Activated gamma-delta T cell treated with anti-CD3 and anti-CD28 coated beads, Interleukin-2, amount 50 U/mL, for 16 hours (primary cell): ENCODE results near the gene NDST1.
"Not testable (repeated sequence)": the region's sequence is repeated elsewhere in the genome, so short reads cannot be mapped to it uniquely, and the experiment has no call there.

Experiments
- DNase-seq: peaks from one replicate; pipeline ENCODE4 v3.0.0-alpha.2; 2020; ENCODE audit warnings: low read depth

NDST1 gene

DNA sequence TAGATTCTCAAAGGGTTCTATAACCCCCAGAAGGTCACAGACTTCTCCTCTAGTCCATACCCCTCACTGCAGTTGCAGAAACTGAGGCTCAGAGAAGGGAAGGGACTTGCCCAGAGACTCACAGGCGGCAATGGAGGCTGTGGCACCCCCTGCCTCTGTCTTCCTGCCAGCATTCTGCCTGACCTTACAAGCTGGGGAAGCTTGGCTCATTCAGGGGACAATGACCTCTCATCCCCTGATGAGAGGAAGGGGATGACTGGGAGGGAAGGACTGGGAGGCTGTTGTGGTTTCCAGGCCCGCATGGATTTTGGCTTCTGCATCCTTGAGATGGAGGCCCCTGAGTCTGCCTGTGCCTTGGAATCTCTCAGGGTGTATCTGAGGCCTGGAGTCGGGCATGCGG is 897 bp downstream of the NDST1 start:
- DNase-seq: no peak

DNA sequence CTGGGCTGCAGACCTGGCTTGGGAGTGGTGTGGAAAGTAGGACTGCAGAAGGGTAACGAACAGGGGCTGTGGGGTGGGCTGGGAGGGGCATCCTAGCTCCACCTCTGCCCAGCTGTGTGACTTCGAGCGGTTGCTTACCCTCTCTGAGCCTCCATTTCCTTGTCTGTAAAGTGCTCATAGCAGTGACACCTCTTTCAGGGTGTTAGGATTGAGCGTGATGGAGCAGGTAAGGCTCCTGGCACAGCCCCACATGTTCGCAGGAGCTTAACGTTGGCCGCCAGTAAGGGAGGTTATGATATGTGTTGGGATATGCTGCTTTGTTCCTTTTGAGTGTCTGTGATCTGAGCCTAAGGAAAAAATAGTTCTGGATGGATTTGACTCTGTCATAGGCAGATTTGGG is 2.1 kb downstream of the NDST1 start:
- no peak for DNase-seq

- no peak for DNase-seq
Measured at GRCh38 chr5:150510460-150511263, 2.7 kb downstream of the NDST1 start.

DNA sequence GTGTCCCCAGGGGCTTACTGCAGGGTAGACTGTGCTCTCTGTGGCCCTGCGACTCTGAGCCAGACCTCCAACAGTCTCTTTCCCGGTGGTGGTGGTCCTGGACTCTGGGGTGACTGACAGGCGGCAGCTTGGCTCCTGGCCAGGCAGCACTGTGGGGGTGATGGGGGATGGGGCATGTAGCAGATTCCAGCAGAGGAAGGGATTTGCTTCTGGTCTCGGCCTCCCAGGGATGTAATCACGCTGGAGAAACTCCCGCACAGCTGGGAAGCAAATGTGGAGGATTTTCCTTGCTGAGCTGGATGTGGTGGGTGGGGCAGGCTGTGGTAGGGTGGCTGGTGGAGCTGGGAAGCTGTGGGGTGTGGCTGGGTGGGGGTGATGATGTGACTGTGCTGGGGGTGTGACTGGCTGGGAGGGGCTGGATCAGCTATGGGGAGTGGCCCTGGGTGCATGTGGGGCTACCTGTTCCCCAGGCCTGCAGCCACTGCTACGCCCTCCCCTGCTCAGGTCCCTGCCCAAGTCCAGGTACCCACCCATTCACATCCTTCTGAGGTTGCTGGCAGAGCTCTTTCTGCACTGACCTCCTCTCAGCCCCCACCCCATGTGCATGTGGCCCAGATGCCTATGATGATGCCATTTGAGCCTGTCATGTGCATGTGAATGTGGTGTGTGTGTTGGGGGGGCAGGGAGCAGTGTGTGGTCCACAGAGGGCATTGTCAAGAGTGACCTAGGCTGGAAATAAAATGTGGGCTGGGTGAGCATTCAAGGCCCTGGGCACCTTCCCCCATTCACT is 3.8 kb downstream of the NDST1 start:
- no peak for DNase-seq

GRCh38 chr5:150512368-150512747 is 4.4 kb downstream of the NDST1 start:
- DNase-seq: no peak

DNA sequence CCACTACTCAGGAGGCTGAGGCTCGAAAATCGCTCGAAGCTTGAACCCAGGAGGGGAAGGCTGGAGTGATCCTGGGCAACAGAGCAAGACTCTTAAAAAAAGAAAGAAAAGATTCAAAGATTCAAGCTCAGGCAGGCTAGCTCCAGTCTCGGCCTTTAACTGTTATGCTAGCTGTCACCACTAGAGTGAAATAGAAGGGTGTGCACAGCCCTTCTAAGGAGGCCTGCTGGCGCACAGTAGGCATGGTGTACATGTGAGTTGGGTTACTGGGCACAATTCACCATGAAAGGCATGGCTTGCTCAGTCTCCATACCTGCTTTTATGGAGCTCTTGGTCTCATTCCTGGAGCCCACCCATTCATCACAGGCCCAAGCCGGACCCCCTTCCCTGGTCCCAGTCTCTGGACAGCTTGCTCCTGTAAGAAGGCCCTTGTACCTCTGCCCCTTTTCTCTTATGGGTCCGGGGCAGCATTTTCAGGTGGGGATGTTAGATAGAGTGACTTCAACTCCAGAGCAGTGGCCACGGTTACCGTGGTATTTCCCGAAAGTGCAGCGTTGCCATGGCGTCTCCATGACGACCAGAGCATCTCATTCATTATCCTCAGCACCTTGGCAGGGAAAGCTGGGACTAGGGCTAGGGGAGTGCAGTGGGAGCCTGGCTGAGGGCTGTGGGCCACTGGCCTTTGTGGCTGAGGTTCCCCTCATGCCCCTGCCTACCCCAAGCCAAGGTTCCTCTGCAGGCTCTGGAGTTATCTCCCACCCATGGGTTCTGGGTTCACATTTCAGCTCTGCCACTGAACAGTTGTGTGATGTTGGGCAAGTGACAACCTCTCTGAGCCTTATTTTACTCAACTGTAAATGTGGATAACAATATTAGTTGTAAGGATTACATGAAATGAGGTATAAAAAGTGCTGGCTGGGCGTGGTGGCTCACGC is 5.7 kb downstream of the NDST1 start:
- DNase-seq: no peak

GRCh38 chr5:150514708-150515211 is 6.8 kb downstream of the NDST1 start:
- no peak for DNase-seq

GRCh38 chr5:150515446-150515845 is 7.5 kb downstream of the NDST1 start:
- DNase-seq: no peak

- DNase-seq: no peak
Measured at GRCh38 chr5:150516011-150516410, 8.1 kb downstream of the NDST1 start.

GRCh38 chr5:150517272-150518152 is 9.6 kb downstream of the NDST1 start:
- DNase-seq: no peak

- DNase-seq: not testable (repeated sequence)
Measured at GRCh38 chr5:150518712-150519559, 11.0 kb downstream of the NDST1 start.

DNA sequence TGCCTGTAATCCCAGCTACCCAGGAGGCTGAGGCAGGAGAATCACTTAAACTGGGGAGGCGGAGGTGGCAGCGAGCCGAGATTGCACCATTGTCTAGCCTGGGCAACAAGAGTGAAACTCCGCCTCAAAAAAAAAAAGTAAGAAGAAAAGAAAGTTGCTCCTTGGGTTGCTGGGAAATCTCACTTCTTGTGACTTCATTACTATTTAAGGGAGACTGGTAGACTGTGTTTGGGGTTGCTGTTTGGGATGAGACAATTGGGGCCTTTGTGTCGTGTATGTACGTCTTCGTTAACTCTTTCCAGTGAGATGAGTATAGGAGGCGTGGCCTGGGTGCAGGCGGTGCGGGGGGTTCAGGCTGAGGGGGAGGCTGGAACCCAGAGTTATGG is 11.6 kb downstream of the NDST1 start:
- no peak for DNase-seq

DNA sequence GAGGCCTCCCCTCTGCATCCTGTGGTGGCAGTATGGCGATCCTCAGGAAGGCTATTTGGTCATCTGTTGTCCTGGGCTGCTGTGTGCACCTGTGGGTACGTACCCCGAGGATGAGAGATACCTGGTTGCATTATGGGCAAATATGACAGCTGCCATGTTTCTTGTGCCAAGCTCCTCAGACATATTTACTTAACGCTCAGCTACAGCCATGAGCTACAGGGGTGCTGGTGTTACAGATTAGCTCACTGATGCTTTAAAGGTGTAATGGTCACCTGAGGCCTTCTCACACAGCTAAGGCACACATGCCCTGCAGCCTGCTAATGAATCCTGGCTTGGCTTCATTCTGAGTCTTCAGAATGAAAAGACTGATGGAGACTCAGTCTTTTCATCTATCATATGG is 12.0 kb downstream of the NDST1 start:
- no peak for DNase-seq

- no peak for DNase-seq
Measured at GRCh38 chr5:150520747-150521521, 13.0 kb downstream of the NDST1 start.

DNA sequence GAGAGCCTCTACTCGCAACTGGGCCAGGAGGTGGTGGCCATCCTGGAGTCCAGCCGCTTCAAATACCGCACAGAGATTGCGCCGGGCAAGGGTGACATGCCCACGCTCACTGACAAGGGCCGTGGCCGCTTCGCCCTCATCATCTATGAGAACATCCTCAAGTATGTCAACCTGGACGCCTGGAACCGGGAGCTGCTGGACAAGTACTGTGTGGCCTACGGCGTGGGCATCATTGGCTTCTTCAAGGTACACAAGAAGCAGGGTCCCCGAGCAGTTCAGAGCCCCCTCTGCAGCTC is 13.5 kb downstream of the NDST1 start:
- DNase-seq: no peak

DNA sequence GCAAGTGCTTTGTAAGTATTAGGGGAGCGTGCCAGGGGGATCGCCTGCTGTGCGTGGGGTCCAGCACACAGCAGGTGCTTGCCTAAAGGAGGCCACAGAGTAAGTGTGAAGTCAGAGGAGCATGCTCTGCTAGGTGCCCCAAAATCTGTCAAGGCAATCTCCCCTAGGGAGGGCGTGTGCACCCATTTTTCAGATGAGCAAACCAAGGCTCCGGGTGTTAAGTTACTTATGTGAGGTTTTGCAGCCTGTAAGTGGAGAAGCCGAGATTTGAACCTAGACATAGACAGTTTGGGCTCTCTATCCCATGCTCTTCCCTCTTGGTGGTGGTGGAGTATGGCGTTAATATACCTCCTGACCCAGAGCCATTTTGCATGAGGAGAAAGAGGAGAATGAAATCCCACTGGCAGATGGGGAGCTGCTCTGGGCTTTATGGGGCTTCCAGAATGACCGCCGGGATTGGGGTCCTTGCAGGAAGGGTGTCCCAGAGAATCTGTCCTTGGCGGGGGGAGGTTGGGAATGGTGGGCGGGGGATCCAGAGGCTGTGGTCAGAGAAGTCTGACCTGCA is 14.1 kb downstream of the NDST1 start:
- no peak for DNase-seq

DNA sequence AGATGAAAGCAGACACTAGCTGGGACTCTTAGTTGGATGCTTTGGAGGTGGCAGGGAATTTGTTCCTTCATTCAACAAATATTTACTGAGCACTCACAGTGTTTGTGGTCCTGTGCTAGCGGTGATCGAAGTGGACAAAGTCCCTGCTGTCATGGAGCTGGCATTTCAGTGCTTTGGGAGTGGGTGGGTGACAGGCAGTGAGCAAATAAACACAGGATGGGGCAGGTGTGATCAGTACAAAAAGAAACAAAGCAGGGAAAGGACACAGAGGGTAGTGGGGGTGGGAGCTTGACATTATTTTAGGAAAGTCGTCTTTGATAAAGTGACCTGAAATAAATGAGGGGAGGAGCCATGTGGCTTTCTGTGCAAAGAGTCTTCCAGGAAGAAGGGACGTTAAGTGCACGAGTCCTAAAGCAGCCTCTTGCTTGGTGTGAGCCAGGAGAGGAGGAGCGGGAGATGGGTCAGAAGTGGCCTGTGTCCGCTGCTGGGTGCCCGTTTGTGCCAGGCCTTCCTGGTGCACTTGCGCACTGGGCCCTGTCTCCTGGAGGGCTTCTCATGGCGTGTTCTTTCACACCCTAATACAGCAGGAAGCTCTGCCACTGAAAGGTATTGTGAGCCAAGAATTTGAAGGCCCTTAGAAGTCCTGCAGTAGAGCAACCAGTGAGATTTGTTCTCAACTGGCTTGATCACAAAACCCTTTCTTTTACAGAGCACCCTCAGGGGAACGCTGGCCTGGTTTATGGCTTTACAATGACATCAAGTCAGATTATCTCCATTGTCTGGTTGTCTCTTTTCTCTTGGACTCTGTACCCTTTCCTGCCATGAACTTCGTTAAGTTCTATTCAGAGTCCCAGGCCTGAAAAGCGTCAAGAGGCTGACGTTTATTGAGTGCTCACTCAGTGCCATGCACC is 14.8 kb downstream of the NDST1 start:
- no peak for DNase-seq
